GM12891 (cell line): ENCODE results near the gene UPF1.

Experiments used
- DNase-seq: peaks from one replicate; pipeline ENCODE4 v3.0.0; 2011; ENCODE audit warnings: low spot score; ENCODE audit not compliant: insufficient read length
- FAIRE-seq: peaks from 2 replicates; lab custom pipeline; 2011; peaks lifted over from hg19 to GRCh38; lab: Jason Lieb, UNC
- PAX5 ChIP-seq: IDR thresholded peaks from 2 replicates; pipeline ENCODE4 v1.6.1; 2011; ENCODE audit warnings: low read length, moderate library complexity, mild to moderate bottlenecking; ENCODE audit not compliant: insufficient read depth, severe bottlenecking
- POLR2A ChIP-seq: IDR thresholded peaks from 2 replicates; pipeline ENCODE4 v1.6.1; 2011; ENCODE audit warnings: low read depth, low read length, control low read depth
- POLR2AphosphoS5 ChIP-seq: IDR thresholded peaks from 2 replicates; pipeline ENCODE4 v1.6.1; 2011; ENCODE audit warnings: low read depth, low read length, control low read depth
- POU2F2 ChIP-seq: IDR thresholded peaks from 2 replicates; pipeline ENCODE4 v1.6.1; 2011; ENCODE audit warnings: low read depth, mild to moderate bottlenecking, control low read depth, low read length, moderate library complexity
- SPI1 ChIP-seq: IDR thresholded peaks from 2 replicates; pipeline ENCODE4 v1.6.1; 2011; ENCODE audit warnings: low read depth, low read length, control low read depth
- TAF1 ChIP-seq: IDR thresholded peaks from 2 replicates; pipeline ENCODE4 v1.6.1; 2011; ENCODE audit warnings: low read depth, low read length, control low read depth

The UPF1 gene

GRCh38 chr19:18881491-18881890 is 49.7 kb downstream of the UPF1 start:
- FAIRE-seq (no peak), DNase-seq (no peak)
- no peak for TF ChIP-seq TAF1
- no peak for TF ChIP-seq POLR2AphosphoS5
- TF ChIP-seq POU2F2, result no peak
- no peak for TF ChIP-seq PAX5
- TF ChIP-seq POLR2A, result no peak
- TF ChIP-seq SPI1, result no peak

GRCh38 chr19:18883526-18884304 is 52.0 kb downstream of the UPF1 start:
- DNase-seq, result no peak
- FAIRE-seq, result no peak

GRCh38 chr19:18886972-18887371 is 55.2 kb downstream of the UPF1 start:
- TF ChIP-seq POU2F2, result no peak
- no peak for TF ChIP-seq SPI1
- no peak for TF ChIP-seq POLR2AphosphoS5
- TF ChIP-seq TAF1, result no peak
- TF ChIP-seq PAX5, result no peak
- no peak for TF ChIP-seq POLR2A
- no peak for DNase-seq
- FAIRE-seq, result no peak

More at GRCh38 chr19:18883526-18884304, 52.0 kb downstream of the UPF1 start:
- TF ChIP-seq POU2F2 (no peak), POLR2A (no peak), POLR2AphosphoS5 (no peak), SPI1 (no peak), PAX5 (no peak), TAF1 (no peak)

DNA sequence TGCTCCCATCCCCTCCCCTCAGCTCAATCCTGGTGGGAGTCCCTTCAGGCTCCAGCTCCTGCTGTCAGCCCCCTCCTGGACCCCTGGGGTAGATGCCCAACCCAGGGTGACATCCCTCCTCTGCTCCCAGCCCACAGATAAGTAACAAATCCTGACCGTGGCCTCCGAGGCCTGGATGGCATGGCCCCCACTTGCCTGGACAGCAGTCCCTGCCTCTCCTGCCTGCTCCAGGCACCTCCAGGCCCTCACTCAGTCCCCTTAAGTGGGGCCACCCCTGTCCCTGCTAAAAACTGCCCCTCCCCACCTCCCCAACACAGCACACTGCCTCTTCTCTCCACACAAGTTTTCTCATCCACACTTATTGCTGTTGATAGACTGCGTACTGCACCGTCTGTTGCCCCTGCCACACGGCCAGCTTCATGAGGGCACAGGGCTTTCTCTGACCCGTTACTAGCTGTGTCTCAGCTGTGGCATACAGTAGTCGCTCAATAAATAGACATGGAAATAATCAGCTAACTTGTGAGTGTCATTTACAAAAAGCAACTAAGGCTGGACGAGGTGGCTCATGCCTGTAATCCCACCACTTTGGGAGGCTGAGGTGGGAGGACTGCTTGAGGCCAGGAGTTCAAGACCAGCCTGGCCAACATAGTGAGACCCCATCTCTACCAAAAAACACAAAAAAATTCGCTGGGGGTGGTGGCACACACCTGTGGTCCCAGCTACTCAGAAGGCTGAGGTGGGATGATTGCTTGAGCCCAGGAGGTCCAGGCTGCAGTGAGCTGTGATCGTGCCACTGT is 58.4 kb downstream of the UPF1 start:
- DNase-seq (no peak), FAIRE-seq (no peak)
- TF ChIP-seq POLR2AphosphoS5 (no peak), TAF1 (no peak), SPI1 (no peak), PAX5 (no peak), POU2F2 (no peak), POLR2A (no peak)

DNA sequence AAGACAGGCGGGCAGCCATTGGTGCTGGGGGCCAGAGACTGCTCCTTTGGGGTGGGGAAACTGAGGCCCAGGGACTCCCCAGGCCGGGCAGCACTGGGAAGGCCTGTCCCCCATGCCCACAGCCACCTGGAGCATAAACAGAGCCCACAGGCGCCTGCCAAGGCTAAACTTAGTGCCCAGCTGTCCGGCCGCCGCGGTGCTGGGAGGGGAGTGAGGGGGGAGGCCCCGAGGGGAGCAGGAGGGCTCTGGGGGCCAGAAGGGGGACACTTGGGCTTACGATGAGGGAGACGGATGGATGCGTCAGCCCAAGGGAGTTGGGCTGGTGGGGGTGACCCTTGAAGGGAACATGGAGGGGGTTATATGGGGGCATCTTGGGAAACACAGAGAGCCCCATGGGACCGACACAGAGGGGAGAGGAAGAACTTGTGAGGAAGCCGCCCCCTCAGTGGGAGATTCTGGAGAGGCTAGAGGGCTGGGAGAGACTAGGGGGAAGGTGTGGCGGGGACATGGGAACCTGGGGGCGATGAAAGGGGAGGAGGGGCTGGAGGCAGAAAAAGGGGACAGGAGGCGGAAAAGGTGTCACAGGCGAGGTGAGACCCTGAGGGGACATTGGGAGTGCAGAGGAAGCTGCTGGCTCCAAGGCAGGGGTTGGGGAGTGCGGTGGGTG is 62.0 kb downstream of the UPF1 start:
- no peak for FAIRE-seq
- TF ChIP-seq POLR2AphosphoS5, result no peak
- no peak for TF ChIP-seq POU2F2
- no peak for TF ChIP-seq POLR2A
- no peak for TF ChIP-seq SPI1
- TF ChIP-seq TAF1, result no peak
- no peak for TF ChIP-seq PAX5
- DNase-seq, result no peak

DNA sequence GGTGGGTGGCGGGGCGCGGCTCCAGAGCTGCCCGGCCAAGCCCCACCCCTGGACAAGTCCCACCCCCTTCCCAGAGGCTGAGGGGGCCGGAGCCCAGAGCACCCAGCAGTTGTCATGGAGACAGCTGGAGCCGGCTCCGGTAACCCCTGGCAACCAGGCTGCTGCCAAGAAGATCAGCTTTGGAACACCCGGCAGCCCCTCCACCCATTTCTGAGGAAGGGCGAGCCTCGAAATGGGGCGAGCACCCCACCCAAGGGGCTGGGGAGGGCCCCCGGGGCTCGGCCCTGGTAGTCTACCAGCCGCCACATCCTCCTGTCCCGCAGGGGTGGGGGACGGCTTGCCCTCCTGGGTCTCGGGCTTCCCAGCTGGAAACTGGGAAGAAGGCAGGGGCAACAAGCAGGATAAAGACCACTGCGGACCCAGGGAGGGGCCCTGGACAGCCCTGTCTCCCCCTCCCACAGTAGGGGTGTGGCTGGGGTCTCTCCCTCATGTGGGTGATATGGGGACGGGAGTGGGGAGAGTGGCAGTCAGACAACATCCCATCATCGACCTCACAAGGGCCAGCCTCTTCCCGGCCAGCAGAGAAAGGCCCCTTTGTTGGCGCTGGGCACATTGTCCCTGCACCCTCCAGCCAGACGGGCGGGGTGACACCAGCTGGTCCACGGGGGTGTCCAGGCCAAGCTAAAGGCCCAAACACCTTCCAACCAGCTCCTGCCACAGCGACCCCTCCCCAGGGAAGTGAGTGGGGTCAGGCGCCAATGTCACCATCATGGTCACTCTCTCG is 62.7 kb downstream of the UPF1 start:
- FAIRE-seq, result no peak
- no peak for DNase-seq
- no peak for TF ChIP-seq POLR2AphosphoS5
- TF ChIP-seq PAX5, result no peak
- TF ChIP-seq POLR2A, result no peak
- TF ChIP-seq POU2F2, result no peak
- TF ChIP-seq SPI1, result no peak
- TF ChIP-seq TAF1, result no peak

- TF ChIP-seq POLR2AphosphoS5, result no peak
- no peak for TF ChIP-seq SPI1
- TF ChIP-seq PAX5, result no peak
- no peak for TF ChIP-seq POU2F2
- no peak for TF ChIP-seq TAF1
- no peak for TF ChIP-seq POLR2A
- DNase-seq (no peak), FAIRE-seq (no peak)
Observed at GRCh38 chr19:18895038-18895823, 63.5 kb downstream of the UPF1 start.

DNA sequence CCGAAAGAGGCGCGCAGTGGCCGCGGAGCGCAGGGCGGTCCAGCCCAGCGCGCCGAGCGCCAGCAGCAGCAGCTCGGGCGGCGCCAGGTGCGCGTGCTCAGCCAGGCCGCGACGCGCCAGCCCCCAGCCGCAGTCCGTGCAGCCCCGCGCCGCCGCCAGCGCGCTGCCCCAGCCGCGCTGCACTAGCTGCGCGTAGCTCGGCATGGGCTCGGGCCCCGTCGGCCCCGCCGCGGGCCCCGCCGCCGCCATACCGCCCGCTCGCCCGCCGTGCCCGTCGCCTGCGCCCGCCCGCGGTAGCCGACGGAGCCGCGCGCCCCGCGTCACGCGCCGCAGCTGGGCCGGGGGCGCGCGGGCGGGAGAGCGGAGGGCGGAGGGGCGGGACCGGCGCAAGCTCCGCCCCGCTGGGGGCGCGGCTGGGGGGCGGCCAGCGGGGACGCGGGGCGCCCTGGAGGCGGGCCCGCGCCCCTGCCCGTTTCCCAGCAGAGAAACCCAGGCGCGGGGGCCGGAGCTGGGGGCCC is 64.1 kb downstream of the UPF1 start, which contains the start of gene CERS1:
TSS of gene CERS1 (minus strand) at position 335 of the 518 bp plus-strand sequence. CDS start at position 249, 86 bp downstream.
- no peak for FAIRE-seq
- TF ChIP-seq POLR2A (no peak), SPI1 (no peak), POLR2AphosphoS5 (no peak), POU2F2 (no peak), PAX5 (no peak), TAF1 (no peak)
- DNase-seq, result no peak
